Stimulated activated CD8-positive, alpha-beta memory T cell treated with anti-CD3 and anti-CD28 coated beads, Interleukin-15, amount 100 ng/mL, for 24 hours (primary cell): ENCODE measurements around the gene DOCK3.
"Not testable (repeated sequence)": the region's sequence is repeated elsewhere in the genome, so short reads cannot be mapped to it uniquely, and the experiment has no call there.

ENCODE experiments used
- DNase-seq: peaks from one replicate; pipeline ENCODE4 v3.0.0-alpha.2; 2020; ENCODE audit warnings: low read depth

The DOCK3 gene

GRCh38 chr3:51307945-51308607, 633.3 kb downstream of the DOCK3 start:
- not testable (repeated sequence) for DNase-seq

- DNase-seq = no peak
Measured at GRCh38 chr3:51311055-51311454, 636.3 kb downstream of the DOCK3 start.

- no peak for DNase-seq
Measured at GRCh38 chr3:51328206-51328605, 653.5 kb downstream of the DOCK3 start.

DNA sequence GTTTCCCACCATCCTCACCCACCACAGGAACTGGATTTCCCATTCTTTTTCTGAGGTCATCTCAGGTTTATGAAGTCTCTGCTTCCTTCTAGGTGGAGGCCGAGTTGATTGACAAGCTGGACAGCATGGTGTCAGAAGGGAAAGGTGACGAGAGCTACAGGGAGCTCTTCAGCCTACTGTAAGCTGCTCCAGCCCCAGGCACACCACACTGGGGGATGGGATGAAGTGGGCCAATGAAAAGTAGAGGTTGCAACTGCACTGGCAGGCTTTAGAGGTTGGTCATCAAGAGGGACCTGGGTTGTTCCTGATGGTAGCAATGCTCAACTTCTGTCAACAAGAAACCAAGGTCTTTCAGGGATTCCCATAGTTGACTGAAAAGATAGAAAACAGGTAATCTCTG, 655.3 kb downstream of the DOCK3 start:
- DNase-seq = no peak

- DNase-seq = no peak
Measured at GRCh38 chr3:51332156-51332555, 657.4 kb downstream of the DOCK3 start.

GRCh38 chr3:51333021-51333420, 658.3 kb downstream of the DOCK3 start:
- no peak for DNase-seq

- DNase-seq = no peak
Measured at GRCh38 chr3:51336261-51336660, 661.5 kb downstream of the DOCK3 start.

- no peak for DNase-seq
Measured at GRCh38 chr3:51337666-51338065, 662.9 kb downstream of the DOCK3 start.

GRCh38 chr3:51338632-51339031, 663.9 kb downstream of the DOCK3 start:
- DNase-seq = no peak

- no peak for DNase-seq
Measured at GRCh38 chr3:51340013-51340829, 665.5 kb downstream of the DOCK3 start.

DNA sequence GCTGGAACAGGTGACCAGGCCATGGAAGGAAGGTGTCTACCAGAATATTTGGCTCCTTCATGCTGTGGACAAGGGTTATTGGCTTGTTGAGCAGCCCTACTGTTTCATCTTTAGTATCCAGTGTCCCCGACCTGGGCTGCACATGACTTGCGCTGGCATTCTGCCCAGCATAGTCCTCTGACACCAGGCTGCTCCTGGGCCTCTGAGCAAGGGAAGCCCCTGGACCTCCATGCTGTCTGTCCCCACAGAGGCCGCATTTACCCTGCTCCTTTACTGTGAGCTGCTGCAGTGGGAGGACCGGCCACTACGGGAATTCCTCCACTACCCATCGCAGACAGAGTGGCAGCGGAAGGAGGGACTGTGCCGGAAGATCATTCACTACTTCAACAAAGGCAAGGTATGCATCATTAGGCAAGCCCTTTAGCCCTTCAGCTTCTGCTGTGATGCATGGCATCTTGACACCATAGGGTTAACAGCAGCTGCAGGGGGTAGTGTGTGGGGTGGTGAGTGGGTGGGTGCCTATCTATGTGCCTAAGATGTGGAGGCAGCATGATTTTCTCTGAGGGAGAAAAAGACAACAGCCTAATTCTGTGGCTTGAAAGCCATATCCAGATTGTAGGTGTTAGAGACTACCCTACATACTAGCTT, 666.4 kb downstream of the DOCK3 start:
- DNase-seq = no peak

GRCh38 chr3:51343918-51344687, 669.4 kb downstream of the DOCK3 start:
- DNase-seq = no peak

DNA sequence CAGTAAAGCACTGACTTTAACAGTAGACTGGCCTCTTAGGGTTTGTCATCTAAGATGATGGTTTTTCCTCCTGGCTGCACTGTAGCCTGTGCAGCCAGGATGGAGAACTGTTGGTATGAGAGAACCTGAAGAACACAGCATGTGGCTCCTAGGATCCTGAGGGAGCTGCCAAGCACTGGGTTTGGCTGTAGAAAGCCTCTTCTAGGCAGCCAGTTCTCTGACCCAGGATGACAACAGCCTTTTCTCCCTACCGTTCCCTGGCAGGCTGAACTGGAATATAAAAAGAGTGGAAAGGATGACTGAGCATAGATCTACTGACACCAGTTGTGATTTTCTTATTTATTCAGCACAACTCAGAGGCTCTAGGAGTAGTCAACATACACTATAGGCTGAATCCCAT, 676.0 kb downstream of the DOCK3 start:
- no peak for DNase-seq

- no peak for DNase-seq
Measured at GRCh38 chr3:51353131-51353530, 678.4 kb downstream of the DOCK3 start.

DNA sequence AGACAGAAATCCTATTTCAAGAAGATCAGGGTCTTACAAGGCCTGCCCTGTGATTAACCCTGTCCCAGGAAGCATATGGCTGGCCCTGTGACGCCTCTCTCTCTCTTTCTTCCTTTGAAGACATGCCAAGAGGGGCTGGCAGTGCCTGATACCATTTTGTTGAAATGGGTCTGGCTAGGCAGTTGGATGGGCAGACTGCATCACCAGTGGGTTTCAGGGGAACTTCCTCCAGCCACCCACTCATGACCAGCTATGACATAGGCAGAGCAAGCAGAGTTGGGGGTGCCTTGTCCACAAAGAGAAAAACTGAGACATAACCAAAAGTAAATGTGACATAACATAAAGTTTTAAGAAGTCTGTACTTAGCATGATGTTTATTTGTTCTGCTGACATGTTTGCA, 679.0 kb downstream of the DOCK3 start:
- DNase-seq = no peak

- DNase-seq = no peak
Measured at GRCh38 chr3:51354172-51354571, 679.4 kb downstream of the DOCK3 start.

- DNase-seq = no peak
Measured at GRCh38 chr3:51354731-51355615, 680.2 kb downstream of the DOCK3 start.

DNA sequence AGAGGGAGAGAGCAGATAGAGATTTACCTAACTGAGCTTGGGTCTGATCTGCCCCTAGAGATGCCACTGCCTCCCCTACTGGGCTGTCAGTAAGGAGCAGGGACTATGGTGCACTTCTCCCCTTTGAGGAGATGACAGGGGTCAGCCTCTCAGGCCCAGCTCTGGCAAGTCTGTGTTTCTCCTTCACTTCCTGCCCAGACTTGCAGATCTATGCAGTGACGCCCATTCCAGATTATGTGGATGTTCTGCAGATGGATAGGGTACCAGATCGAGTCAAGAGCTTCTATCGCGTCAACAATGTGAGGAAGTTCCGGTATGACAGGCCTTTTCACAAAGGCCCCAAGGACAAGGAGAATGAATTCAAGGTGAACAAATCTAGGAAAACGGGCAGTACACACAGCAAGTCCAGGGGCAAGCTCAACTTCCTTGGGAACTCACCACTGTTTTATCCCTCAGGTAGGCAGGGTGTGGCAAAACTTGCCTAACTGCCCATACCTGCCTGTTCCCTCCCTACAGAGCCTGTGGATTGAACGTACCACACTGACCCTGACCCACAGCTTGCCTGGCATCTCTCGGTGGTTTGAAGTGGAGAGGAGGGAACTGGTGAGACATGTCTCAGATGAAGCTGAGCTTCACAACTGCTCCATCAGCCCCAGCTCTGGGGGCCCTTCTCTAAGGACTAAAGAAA, 681.3 kb downstream of the DOCK3 start:
- DNase-seq = no peak

DNA sequence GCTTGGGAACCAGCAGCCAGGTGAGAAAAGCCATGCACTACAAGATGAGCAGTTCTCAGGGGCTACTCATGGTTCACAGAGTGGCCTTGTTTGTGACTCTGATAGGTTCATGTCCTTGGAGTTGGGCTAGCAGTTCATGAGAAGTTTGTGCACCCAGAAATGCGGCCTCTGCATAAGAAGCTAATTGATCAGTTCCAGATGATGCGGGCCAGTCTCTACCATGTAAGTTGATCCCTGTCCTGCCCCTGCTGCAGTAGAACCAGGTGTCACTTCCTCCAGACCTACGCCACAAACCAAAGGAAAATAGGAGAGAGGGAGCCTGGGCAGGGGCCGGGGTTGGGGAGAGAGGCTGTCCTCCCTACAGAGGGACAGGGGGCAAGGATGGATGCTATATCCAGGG, 683.1 kb downstream of the DOCK3 start:
- no peak for DNase-seq

- DNase-seq = no peak
Measured at GRCh38 chr3:51358981-51359380, 684.3 kb downstream of the DOCK3 start.

- DNase-seq = no peak
Measured at GRCh38 chr3:51360806-51361205, 686.1 kb downstream of the DOCK3 start.
